DLD1 (cell line): ENCODE measurements around the gene MLEC.

Experiments
- in situ Hi-C: cut with HindIII; loops from 2 replicates; pipeline ENCODE4 v1.10.0; 2017; ENCODE audit warnings: low sequenced_read_pairs

MLEC gene

GRCh38 chr12:120686690-120687577 is at the start of gene MLEC:
TSS of gene MLEC (plus strand) at chr12:120687149. CDS start at chr12:120687297, 148 bp downstream.
- in situ Hi-C loops: no loop called here

- in situ Hi-C loops: no loop called here
Observed at GRCh38 chr12:120639771-120640721, 46.9 kb upstream of the MLEC start, which contains the start of gene CABP1. TSS of gene CABP1 (plus strand) at chr12:120640626. CDS start at chr12:120640686, 60 bp downstream.

GRCh38 chr12:120640861-120641833 is 45.8 kb upstream of the MLEC start:
- in situ Hi-C loops: no loop called here

GRCh38 chr12:120642121-120642520 is 44.8 kb upstream of the MLEC start:
- in situ Hi-C loops: no loop called here

- in situ Hi-C loops: no loop called here
Observed at GRCh38 chr12:120642826-120643225, 44.1 kb upstream of the MLEC start.

GRCh38 chr12:120643574-120643973 is 43.4 kb upstream of the MLEC start:
- in situ Hi-C loops: no loop called here

GRCh38 chr12:120646044-120646443 is 40.9 kb upstream of the MLEC start:
- in situ Hi-C loops: no loop called here

- in situ Hi-C loops: no loop called here
Observed at GRCh38 chr12:120647375-120647755, 39.6 kb upstream of the MLEC start.

GRCh38 chr12:120649442-120650232 is 37.3 kb upstream of the MLEC start:
- in situ Hi-C loops: no loop called here

GRCh38 chr12:120650233-120650690 is 36.7 kb upstream of the MLEC start:
- in situ Hi-C loops: no loop called here

GRCh38 chr12:120651821-120652220 is 35.1 kb upstream of the MLEC start:
- in situ Hi-C loops: no loop called here

GRCh38 chr12:120652656-120653435 is 34.1 kb upstream of the MLEC start:
- in situ Hi-C loops: no loop called here

GRCh38 chr12:120653611-120654010 is 33.3 kb upstream of the MLEC start:
- in situ Hi-C loops: no loop called here

- in situ Hi-C loops: no loop called here
Observed at GRCh38 chr12:120654656-120655055, 32.3 kb upstream of the MLEC start.

GRCh38 chr12:120656008-120656407 is 30.9 kb upstream of the MLEC start:
- in situ Hi-C loops: no loop called here

GRCh38 chr12:120658286-120659150 is 28.4 kb upstream of the MLEC start:
- in situ Hi-C loops: no loop called here

GRCh38 chr12:120659151-120659525 is 27.8 kb upstream of the MLEC start:
- in situ Hi-C loops: no loop called here

GRCh38 chr12:120661432-120661831 is 25.5 kb upstream of the MLEC start:
- in situ Hi-C loops: no loop called here
